ENCODE results near the gene CACNB1. TPM values are rescaled to one million over a fixed set of nuclear protein-coding genes. Genes with fewer than 3 reads are reported as not detected.

The CACNB1 gene
- total RNA-seq, 2 donors from 2014 or later: 3.6 to 13.4 TPM

DNA sequence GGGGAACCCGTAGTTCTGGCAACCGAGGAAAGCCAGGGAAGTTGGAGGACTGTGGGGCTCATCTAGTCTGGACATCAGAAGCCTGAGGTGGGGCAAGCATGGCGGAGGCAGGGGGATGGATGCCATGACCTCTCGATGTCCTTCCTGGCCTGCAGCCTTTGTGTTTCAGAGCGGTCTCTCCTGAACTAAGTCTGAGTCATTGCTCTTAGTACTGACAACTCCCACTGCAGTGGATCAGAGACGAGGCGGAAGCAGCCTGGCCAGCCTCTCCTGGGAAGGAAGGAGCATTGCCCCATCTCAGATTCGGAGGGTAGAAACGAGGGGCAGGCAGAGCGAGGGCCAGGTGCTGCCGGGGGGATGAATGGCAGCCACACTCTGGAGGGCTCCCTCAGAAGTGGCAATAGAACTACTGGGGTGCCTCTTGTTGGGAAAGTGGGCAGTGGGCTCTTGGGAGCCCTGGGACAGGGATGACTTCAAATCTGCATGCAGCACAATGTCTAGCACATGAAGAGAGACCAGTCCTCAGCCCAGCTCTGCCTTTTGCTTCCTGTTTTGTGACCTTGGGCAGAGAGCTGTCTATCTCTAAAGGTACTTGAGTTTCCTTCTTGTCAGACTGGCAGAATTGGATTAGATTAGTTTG is 31.9 kb upstream of the CACNB1 start:
- Histone ChIP-seq H3K36me3 (no peaks in the 10 kb centered on the region), H3K4me3 (no peak overlapping the region), H3K27ac (no peak overlapping the region), H3K9me3 (no peaks in the 10 kb centered on the region), H3K4me1 (peaks cover 0 to 35% of the 10 kb centered on the region in 2 donors), H3K27me3 (no peaks in the 10 kb centered on the region)
- TF ChIP-seq, protein P1, sequence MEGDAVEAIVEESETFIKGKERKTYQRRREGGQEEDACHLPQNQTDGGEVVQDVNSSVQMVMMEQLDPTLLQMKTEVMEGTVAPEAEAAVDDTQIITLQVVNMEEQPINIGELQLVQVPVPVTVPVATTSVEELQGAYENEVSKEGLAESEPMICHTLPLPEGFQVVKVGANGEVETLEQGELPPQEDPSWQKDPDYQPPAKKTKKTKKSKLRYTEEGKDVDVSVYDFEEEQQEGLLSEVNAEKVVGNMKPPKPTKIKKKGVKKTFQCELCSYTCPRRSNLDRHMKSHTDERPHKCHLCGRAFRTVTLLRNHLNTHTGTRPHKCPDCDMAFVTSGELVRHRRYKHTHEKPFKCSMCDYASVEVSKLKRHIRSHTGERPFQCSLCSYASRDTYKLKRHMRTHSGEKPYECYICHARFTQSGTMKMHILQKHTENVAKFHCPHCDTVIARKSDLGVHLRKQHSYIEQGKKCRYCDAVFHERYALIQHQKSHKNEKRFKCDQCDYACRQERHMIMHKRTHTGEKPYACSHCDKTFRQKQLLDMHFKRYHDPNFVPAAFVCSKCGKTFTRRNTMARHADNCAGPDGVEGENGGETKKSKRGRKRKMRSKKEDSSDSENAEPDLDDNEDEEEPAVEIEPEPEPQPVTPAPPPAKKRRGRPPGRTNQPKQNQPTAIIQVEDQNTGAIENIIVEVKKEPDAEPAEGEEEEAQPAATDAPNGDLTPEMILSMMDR (IDR thresholded peaks at IDR 0.05): no peak
- no peak for DNase-seq (ENCODE audit: low spot score)

DNA sequence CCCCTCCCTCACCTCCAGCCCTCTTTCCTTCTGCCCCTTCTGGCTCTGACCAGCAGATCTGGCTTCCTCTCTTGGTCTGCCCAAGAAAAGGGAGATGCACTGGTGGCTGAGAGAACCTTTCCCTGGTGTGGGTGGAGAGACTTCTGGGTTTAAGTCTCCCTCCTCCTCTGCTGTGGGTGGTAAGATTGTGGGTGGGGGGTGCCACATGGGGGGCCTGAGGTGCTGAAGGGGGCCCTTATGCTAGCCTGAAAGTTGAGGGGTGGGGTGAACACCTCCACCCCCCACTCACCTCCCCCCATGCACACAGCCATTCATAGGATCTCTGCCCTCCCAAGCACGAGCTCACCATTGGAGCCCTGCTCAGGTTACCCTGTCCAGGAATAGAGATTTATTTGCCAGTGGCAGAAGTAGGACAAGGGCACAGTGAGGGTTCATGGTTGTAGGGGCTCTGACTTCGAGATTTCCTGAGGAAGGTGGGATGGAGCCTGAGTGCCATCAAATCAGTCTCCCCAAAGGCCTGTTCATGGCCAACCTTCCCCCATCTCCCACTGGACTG is 30.0 kb upstream of the CACNB1 start:
- Histone ChIP-seq H3K9me3 (no peaks in the 10 kb centered on the region), H3K4me3 (no peak overlapping the region), H3K27ac (no peak overlapping the region), H3K36me3 (no peaks in the 10 kb centered on the region), H3K27me3 (no peaks in the 10 kb centered on the region), H3K4me1 (peaks cover 0 to 33% of the 10 kb centered on the region in 2 donors)
- TF ChIP-seq, protein P1 (IDR thresholded peaks at IDR 0.05): no peak
- DNase-seq (ENCODE audit: low spot score): no peak

DNA sequence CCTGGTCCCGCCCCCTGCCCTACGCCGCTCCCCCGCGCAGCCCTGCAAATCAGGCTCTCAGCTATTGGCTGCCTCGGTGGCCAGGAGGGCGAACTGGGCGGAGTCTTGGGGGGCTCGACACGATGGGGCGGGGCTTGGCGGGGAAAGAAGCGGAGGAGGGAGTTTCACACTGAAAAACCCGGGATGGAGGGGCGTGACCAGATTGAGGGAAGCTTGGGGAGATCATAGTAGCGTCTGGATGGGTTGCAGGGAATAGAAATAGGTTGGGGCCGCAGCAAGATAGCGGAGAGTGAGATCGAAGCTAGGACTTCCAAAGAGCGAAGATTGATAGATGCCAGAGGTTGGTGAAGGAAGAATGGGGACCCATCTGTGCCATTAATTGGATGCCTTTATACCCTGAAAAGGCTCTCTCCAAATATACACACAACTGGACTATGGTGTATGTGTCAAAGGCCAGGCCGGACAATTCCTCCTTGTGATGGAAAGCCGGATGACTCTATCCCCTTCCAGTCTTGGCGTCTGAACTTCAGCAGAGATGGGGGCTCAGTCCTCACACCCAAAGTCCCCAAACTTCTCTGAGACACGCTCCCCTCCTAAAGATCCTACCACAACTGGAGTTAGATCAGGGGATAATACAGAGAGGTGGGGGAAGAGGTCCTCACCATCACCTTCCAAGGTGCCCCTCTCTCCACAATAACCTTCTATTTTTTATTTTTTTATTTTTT is 28.7 kb upstream of the CACNB1 start:
- no peak overlapping the region for H3K27ac ChIP-seq
- H3K4me3 ChIP-seq: peak overlapping the region; percentile 33 to 56
- TF ChIP-seq, protein P1 (IDR thresholded peaks at IDR 0.05): no peak
- no peak for DNase-seq (ENCODE audit: low spot score)
- H3K4me1 ChIP-seq: peaks cover 0 to 21% of the 10 kb centered on the region in 2 donors
- H3K27me3 ChIP-seq: no peaks in the 10 kb centered on the region
- H3K9me3 ChIP-seq: no peaks in the 10 kb centered on the region
- no peaks in the 10 kb centered on the region for H3K36me3 ChIP-seq

DNA sequence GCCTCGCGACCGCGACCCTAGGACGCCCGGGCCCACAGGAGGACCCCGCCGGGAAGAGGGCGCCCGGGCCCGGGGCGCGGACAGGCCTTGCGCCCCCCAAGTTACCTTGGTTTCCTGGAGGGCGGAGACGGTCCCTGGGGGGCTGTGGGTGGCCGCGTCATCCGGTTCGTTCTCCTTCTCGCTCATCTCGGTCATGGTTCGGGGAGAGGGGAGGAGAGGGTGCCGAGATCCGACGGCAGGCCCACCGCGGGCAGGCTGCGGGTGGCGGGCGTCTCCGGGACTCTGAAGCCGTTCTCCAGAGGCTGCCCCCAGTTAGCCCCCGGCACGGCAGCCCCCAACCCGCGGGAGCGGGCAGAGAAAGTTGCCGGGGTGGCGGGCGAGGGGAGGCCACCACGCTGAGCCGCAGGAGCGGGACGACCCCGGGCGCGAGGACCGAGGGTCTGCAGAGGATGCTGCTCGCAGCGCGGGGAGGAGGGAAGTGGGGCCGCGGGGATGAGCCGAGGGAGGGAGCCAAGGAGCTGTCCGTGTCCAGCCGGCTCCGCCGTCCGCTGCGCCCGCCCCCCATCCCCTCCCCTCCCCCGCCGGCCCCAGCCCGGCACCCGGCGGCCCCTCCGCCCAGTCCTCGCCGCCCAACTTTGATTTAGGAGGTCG is 28.0 kb upstream of the CACNB1 start, which contains the start of gene STAC2:
Gene STAC2 (minus strand): TSS at position 638 of the 651 bp plus-strand sequence. CDS start 443 bp downstream, at position 195.
- no peak within 1 kb of the TSS for H3K27ac ChIP-seq

DNA sequence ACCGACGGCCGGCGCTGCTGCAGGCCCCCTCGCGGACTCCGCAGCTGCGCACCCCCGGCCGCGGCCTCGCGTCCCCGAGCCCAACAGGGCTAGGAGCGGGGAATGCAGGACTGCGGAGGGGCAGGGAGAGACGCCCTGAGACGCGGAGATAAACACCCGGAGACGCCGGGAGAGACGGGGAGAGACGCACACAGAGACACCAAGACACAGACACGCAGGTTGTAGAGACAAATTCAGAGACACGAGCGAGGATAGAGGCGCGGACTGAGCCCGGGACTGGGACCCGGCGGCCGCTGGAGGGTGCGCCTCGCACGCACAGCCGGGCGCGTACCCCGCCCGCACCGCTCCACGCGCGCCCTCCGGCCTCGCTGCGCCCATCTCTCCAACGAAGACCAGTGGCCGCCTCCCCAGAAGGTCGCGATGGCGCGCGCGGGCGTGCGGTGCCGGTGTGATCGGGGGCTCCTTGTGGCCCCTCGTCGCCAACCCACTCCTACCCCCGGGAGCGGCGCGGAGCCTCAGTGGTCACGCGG is 27.4 kb upstream of the CACNB1 start:
- TF ChIP-seq, protein P1 (IDR thresholded peaks at IDR 0.05): no peak
- Histone ChIP-seq H3K4me1 (peaks cover 0 to 21% of the 10 kb centered on the region in 2 donors), H3K27ac (no peak overlapping the region), H3K27me3 (no peaks in the 10 kb centered on the region), H3K36me3 (no peaks in the 10 kb centered on the region), H3K4me3 (peak overlapping the region; percentile 33 to 56), H3K9me3 (no peaks in the 10 kb centered on the region)
- DNase-seq (ENCODE audit: low spot score): no peak

More for the DNA sequence above, 28.0 kb upstream of the CACNB1 start, which contains the start of gene STAC2:
- Histone ChIP-seq H3K4me1 (peaks cover 0 to 21% of the 10 kb centered on the region in 2 donors), H3K4me3 (peak within 1 kb of the TSS; percentile 33 to 56), H3K27me3 (no peaks in the 10 kb centered on the region), H3K9me3 (no peaks in the 10 kb centered on the region), H3K36me3 (no peaks in the 10 kb centered on the region)
- DNase-seq (ENCODE audit: low spot score): no peak
- TF ChIP-seq, protein P1 (IDR thresholded peaks at IDR 0.05): no peak

Measured in right atrium auricular region (tissue), 2 donors.